Activated T-cell treated with anti-CD3 and anti-CD28 coated beads for 48 hours (primary cell): Measurements from ENCODE around the gene TIMP1.
A peak's percentile ranks its signal among the peaks of the same experiment; 100 is the strongest.

Source experiments
- DNase-seq: peaks from one replicate; pipeline ENCODE4 v3.0.0-alpha.2; 2020; ENCODE audit warnings: low read depth

The TIMP1 gene

GRCh38 chrX:47573341-47574075, 8.7 kb upstream of the TIMP1 start:
- no peak for DNase-seq

- no peak for DNase-seq
These were observed 8.1 kb upstream of the TIMP1 start for GRCh38 chrX:47574076-47574546.

- DNase-seq: no peak
These were observed 7.5 kb upstream of the TIMP1 start for GRCh38 chrX:47574547-47575301.

GRCh38 chrX:47576021-47576898, 6.0 kb upstream of the TIMP1 start:
- no peak for DNase-seq

- DNase-seq: no peak
These were observed 4.8 kb upstream of the TIMP1 start for GRCh38 chrX:47577424-47577823.

- DNase-seq: no peak
These were observed 4.3 kb upstream of the TIMP1 start for GRCh38 chrX:47577901-47578300.

GRCh38 chrX:47578692-47579091, 3.5 kb upstream of the TIMP1 start:
- DNase-seq: no peak

- DNase-seq: peak; percentile 38
These were observed 2.7 kb upstream of the TIMP1 start for GRCh38 chrX:47579537-47579936.

- no peak for DNase-seq
These were observed 1.1 kb downstream of the TIMP1 start for GRCh38 chrX:47583240-47583861.

- DNase-seq: no peak
These were observed 2.5 kb downstream of the TIMP1 start for GRCh38 chrX:47584714-47585113.

- DNase-seq: no peak
These were observed 3.0 kb downstream of the TIMP1 start for GRCh38 chrX:47585273-47585672.

- no peak for DNase-seq
These were observed 4.0 kb downstream of the TIMP1 start for GRCh38 chrX:47586043-47586787.

- no peak for DNase-seq
These were observed 5.1 kb downstream of the TIMP1 start for GRCh38 chrX:47587091-47587891.

- no peak for DNase-seq
These were observed 5.9 kb downstream of the TIMP1 start for GRCh38 chrX:47587906-47588735.

- no peak for DNase-seq
These were observed 8.7 kb downstream of the TIMP1 start for GRCh38 chrX:47590984-47591383.

GRCh38 chrX:47593522-47593921, 11.3 kb downstream of the TIMP1 start:
- no peak for DNase-seq

GRCh38 chrX:47595716-47596251, 13.5 kb downstream of the TIMP1 start:
- no peak for DNase-seq

- no peak for DNase-seq
These were observed 14.0 kb downstream of the TIMP1 start for GRCh38 chrX:47596256-47596655.

GRCh38 chrX:47597222-47597621, 15.0 kb downstream of the TIMP1 start:
- DNase-seq: no peak
